HL-60/S4 treated with retinoic acid at 250 ng/mL for 4 days and 3 days (cell line): ENCODE measurements around the gene PPP1R15A.
"Not testable (repeated sequence)": the region's sequence is repeated elsewhere in the genome, so short reads cannot be mapped to it uniquely, and the experiment has no call there.

Experiments used
- in situ Hi-C: fragments of 300-500 bp; cut with MboI; formaldehyde crosslinking; loops from 2 replicates; pipeline ENCODE4 v1.7.0; 2022; ENCODE audit warnings: low sequenced_read_pairs

The PPP1R15A gene

GRCh38 chr19:48858984-48859710 is 13.1 kb upstream of the PPP1R15A start:
- in situ Hi-C loops, result no loop called here

- in situ Hi-C loops, result no loop called here
Observed at GRCh38 chr19:48859711-48860572, 12.3 kb upstream of the PPP1R15A start.

GRCh38 chr19:48861313-48861712 is 10.9 kb upstream of the PPP1R15A start:
- in situ Hi-C loops, result no loop called here

- in situ Hi-C loops, result no loop called here
Observed at GRCh38 chr19:48862827-48863226, 9.4 kb upstream of the PPP1R15A start.

GRCh38 chr19:48866692-48867091 is 5.5 kb upstream of the PPP1R15A start:
- in situ Hi-C loops, result no loop called here

GRCh38 chr19:48867123-48867745 is 5.0 kb upstream of the PPP1R15A start:
- in situ Hi-C loops, result no loop called here

GRCh38 chr19:48867746-48868113 is 4.5 kb upstream of the PPP1R15A start:
- in situ Hi-C loops, result no loop called here

GRCh38 chr19:48868114-48868886 is 3.9 kb upstream of the PPP1R15A start, which contains the start of gene PLEKHA4:
Gene PLEKHA4, minus strand, starts transcription at chr19:48868617. Its CDS starts 997 bp downstream, at chr19:48867620.
- in situ Hi-C loops, result no loop called here

GRCh38 chr19:48870048-48870447 is 2.2 kb upstream of the PPP1R15A start:
- in situ Hi-C loops, result no loop called here

- in situ Hi-C loops, result not testable (repeated sequence)
Observed at GRCh38 chr19:48871471-48872181, 595 bp upstream of the PPP1R15A start.

- in situ Hi-C loops, result no loop called here
Observed at GRCh38 chr19:48872884-48873475, 759 bp downstream of the PPP1R15A start.

GRCh38 chr19:48873476-48874302 is 1.5 kb downstream of the PPP1R15A start:
- in situ Hi-C loops, result no loop called here

- in situ Hi-C loops, result no loop called here
Observed at GRCh38 chr19:48874303-48875135, 2.3 kb downstream of the PPP1R15A start.

- in situ Hi-C loops, result not testable (repeated sequence)
Observed at GRCh38 chr19:48876043-48876981, 4.1 kb downstream of the PPP1R15A start.

GRCh38 chr19:48877855-48878195 is 5.6 kb downstream of the PPP1R15A start:
- in situ Hi-C loops, result no loop called here

GRCh38 chr19:48878196-48879024 is 6.2 kb downstream of the PPP1R15A start:
- in situ Hi-C loops, result no loop called here
